PC-3 (cell line): ENCODE data around the gene CHST11.

Experiments
- EZH2 ChIP-seq: fragments of 300-600 bp; sonication (generic); IDR thresholded peaks from one replicate; pipeline ENCODE4 v1.6.1; 2017; ENCODE audit warnings: antibody characterized with exemption, mild to moderate bottlenecking, low read length; ENCODE audit not compliant: unreplicated experiment
- EZH2phosphoT487 ChIP-seq: fragments of 300-600 bp; sonication (generic); IDR thresholded peaks from 2 replicates; pipeline ENCODE4 v1.6.1; 2018; ENCODE audit warnings: mild to moderate bottlenecking, antibody characterized with exemption, low read length, borderline replicate concordance
- TF ChIP-seq, protein P1 (sequence below): fragments of 300-600 bp; sonication (generic); conservative IDR thresholded peaks from 2 replicates; pipeline ENCODE4 v1.5.1; 2017; ENCODE audit warnings: antibody characterized with exemption, low read depth, mild to moderate bottlenecking, low read length

GRCh38 chr12:104498211-104498801 is 41.6 kb downstream of the CHST11 start:
- TF ChIP-seq, protein P1, sequence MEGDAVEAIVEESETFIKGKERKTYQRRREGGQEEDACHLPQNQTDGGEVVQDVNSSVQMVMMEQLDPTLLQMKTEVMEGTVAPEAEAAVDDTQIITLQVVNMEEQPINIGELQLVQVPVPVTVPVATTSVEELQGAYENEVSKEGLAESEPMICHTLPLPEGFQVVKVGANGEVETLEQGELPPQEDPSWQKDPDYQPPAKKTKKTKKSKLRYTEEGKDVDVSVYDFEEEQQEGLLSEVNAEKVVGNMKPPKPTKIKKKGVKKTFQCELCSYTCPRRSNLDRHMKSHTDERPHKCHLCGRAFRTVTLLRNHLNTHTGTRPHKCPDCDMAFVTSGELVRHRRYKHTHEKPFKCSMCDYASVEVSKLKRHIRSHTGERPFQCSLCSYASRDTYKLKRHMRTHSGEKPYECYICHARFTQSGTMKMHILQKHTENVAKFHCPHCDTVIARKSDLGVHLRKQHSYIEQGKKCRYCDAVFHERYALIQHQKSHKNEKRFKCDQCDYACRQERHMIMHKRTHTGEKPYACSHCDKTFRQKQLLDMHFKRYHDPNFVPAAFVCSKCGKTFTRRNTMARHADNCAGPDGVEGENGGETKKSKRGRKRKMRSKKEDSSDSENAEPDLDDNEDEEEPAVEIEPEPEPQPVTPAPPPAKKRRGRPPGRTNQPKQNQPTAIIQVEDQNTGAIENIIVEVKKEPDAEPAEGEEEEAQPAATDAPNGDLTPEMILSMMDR, result no peak
- TF ChIP-seq EZH2phosphoT487 (no peak), EZH2 (no peak)
